ENCODE data around the gene CFAP100.

Gene CFAP100

DNA sequence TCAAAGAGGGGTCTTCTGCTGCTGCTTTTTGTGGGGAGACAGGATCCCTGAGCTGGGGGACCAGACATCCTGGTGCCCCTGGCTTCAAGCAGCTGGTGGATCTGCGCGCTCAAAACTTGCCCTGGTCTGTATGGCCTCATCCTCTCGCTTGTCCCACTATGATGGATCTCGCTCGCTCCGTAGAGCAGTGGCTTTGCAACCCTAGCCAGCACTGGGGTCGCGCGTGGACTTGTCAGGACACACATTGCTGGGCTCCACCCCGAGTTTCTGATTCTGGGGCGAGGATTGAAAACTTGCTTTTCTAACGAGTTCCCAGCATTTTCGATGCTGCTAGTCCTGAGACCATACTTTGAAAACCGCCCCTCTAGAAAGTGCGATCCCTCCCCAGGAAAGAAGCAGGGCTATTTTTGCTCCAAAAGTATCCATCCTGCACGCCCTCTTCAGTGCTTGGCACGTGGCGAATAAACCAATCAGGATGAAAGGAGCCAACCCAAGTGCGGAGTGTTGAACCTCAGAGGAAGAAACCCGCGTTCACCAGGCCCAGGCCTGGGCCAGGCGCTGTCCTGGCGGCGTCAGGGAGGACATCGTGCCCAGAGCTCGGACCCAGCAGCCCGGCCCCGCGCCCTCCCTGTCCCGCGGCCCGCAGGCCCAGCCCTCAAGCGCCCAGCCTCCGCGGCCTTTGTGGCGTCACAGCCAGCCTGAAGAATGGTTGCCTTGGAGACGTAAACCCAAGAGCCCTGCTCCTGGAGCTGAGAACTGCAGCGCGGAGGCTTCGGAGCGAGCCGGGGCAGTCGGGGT lies at the start of gene CFAP100:
CFAP100 (plus strand) TSS at position 731 of the 798 bp plus-strand sequence. CDS start 1,092 bp downstream, outside the sequence.
- DNase-seq = no peak

- DNase-seq = no peak
Measured at GRCh38 chr3:126345231-126345630, 49.5 kb upstream of the CFAP100 start.

GRCh38 chr3:126345641-126346460 lies 48.9 kb upstream of the CFAP100 start:
- no peak for DNase-seq

DNA sequence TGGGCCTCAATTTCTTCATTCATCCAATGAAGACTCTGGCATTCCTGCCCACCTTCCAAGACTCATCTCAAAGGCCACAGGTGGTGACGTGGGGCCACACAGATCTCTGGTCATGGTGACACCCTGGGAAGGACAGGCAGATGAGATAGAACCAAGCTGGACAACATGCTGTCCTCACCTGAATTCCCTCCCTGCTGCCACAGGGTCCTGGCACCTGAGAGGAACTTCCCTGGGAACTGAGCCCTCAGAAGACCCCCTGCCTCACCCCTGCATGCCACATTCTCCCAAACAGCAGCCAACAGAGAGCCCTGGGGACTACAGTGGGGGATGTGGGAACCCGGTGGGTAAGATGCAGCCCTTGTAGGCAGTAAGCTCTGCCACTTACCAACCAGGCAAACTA lies 48.2 kb upstream of the CFAP100 start:
- no peak for DNase-seq

GRCh38 chr3:126347543-126348161 lies 47.1 kb upstream of the CFAP100 start:
- DNase-seq = peak; percentile 11

GRCh38 chr3:126348308-126348920 lies 46.3 kb upstream of the CFAP100 start:
- DNase-seq = peak; percentile 22

DNA sequence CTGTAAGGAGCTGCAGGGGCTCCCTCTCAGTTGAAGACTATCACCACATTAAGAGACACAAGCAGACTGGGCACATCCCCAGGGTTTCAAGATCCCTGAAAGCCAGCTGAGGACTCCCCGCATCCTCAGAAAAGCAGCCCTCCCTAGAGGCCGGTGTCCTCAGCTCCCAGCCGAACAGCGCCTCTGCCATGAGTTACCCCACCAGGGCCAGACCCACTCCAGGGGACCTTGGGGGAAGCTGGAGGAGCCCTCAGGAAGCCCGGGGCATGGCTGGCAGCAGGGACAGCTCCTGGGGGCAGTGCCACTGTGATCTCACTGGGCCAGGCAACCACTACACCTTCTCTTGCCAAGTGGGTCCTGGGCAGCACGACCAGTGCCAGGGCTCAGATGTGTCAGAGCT lies 45.6 kb upstream of the CFAP100 start:
- DNase-seq = peak; percentile 6

GRCh38 chr3:126349611-126350501 lies 44.9 kb upstream of the CFAP100 start:
- DNase-seq = peak; percentile 16

- peak; percentile 19 for DNase-seq
Measured at GRCh38 chr3:126350502-126351085, 44.1 kb upstream of the CFAP100 start.

DNA sequence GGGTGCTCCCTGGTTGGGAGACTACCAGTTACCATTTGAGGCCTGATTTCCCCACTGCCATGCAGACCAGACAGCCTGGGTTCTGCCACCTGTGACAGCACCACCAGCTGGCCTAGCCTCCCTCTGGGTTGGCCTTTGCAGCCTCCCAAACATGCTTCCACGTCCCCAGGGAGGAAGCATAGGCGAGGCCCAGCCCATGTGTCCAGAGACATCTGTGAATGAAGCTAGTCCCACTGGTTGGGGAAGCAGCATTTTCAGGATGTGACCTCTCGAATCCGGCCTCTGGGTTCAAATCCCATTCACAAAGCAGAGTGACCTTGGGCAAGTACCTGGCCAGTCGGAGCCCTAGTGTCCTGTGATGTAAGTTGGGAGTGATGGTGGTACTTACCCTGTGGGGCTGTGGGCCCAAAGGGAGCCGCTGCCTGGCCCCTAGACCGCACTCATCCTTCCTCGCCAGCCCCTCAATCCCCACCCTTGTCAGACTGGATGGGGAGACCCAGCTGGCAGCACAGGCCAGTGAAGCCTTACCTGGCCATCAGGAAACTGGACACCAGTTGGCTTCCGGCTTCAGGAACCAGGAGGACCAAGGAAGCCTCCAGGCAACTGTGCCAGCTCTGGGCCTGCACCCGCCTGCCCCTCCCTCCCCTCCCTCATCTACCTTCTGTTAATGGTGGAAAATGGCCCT lies 43.5 kb upstream of the CFAP100 start:
- DNase-seq = peak; percentile 16

- no peak for DNase-seq
Measured at GRCh38 chr3:126351771-126352475, 42.8 kb upstream of the CFAP100 start.

- DNase-seq = no peak
Measured at GRCh38 chr3:126352476-126353454, 41.9 kb upstream of the CFAP100 start.

GRCh38 chr3:126353694-126354321 lies 40.9 kb upstream of the CFAP100 start:
- no peak for DNase-seq

GRCh38 chr3:126354776-126355175 lies 39.9 kb upstream of the CFAP100 start:
- no peak for DNase-seq

GRCh38 chr3:126355251-126355650 lies 39.5 kb upstream of the CFAP100 start:
- DNase-seq = no peak

GRCh38 chr3:126355777-126356372 lies 38.8 kb upstream of the CFAP100 start:
- DNase-seq = no peak

- no peak for DNase-seq
Measured at GRCh38 chr3:126356373-126357264, 38.1 kb upstream of the CFAP100 start.
